VCaP (cell line): ENCODE data around the gene MRPS14.
A peak's percentile ranks its signal among the peaks of the same experiment; 100 is the strongest.

Source experiments
- H3K27ac ChIP-seq: fragments of 450-650 bp; 2 replicates; pipeline ENCODE4 v1.5.1; 2017
- TF ChIP-seq, protein P1 (sequence below): fragments of 450-650 bp; conservative IDR thresholded peaks from 2 replicates; pipeline ENCODE4 v1.5.1; 2017; ENCODE audit warnings: mild to moderate bottlenecking, moderate library complexity

Gene MRPS14

DNA sequence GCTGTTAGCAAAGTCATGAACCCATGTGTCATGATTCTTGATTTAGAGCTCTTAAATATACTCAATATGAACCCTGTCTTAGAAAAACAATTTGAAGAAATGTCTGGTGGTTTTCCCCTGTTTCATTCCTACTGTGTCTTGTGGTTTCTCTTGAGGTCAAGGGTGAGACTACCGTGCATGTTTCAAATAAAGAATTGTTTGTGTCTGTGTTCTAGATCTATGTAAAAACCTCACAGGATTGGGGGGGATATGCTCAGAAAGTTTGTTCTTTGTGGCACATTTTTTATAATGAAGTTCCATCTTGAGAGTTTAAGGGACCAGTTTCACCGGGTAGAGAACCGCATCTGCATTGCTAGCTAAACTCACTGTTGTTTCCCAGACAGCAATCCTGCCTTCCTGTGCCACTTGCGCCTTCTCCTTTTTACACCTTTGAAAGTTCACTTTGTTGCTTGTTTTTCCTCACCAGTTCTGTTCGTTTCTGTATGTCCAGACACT lies 54.4 kb downstream of the MRPS14 start:
- H3K27ac ChIP-seq: no peak overlapping the region
- TF ChIP-seq, protein P1, sequence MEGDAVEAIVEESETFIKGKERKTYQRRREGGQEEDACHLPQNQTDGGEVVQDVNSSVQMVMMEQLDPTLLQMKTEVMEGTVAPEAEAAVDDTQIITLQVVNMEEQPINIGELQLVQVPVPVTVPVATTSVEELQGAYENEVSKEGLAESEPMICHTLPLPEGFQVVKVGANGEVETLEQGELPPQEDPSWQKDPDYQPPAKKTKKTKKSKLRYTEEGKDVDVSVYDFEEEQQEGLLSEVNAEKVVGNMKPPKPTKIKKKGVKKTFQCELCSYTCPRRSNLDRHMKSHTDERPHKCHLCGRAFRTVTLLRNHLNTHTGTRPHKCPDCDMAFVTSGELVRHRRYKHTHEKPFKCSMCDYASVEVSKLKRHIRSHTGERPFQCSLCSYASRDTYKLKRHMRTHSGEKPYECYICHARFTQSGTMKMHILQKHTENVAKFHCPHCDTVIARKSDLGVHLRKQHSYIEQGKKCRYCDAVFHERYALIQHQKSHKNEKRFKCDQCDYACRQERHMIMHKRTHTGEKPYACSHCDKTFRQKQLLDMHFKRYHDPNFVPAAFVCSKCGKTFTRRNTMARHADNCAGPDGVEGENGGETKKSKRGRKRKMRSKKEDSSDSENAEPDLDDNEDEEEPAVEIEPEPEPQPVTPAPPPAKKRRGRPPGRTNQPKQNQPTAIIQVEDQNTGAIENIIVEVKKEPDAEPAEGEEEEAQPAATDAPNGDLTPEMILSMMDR: no peak

DNA sequence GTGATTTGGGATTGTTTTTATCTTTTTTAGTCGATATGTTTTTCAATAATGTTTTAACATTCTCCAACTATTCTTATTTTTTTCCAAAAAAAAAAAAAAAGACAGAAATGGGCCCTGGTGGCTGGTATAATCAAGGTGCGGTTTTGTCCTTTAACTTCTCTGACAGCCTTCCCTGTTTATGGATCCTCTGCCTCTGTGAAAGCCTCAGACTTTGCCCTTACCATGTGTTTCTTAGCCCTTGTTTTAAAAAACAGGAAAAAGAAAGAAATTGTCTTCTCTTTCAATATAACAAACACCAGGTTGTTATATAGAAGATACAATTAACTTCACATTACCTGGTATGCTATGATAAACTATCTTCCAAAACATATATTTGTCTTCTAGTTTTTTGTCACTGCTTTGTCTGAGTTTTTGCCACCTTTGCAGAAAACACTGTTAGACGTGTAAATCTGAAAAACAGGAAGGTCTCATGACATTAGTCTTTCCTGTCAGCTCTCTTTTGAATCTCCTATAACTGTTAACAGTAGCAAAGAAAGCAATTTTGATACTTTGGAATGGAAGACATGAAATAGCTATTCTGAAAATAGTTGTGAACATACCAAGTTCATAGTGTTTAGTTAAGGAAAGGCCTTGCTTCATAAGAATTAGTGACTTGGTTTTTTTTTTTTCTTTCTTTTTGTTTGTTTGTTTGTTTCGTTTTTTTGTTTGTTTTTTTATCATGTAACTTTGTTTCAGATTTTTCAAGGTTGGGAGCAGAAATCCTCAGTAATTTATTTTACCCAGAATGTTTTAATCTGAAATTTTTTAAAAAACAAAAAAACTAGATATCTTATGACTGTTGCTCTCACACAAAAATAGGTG lies 55.1 kb downstream of the MRPS14 start:
- H3K27ac ChIP-seq: no peak overlapping the region
- TF ChIP-seq, protein P1: no peak

DNA sequence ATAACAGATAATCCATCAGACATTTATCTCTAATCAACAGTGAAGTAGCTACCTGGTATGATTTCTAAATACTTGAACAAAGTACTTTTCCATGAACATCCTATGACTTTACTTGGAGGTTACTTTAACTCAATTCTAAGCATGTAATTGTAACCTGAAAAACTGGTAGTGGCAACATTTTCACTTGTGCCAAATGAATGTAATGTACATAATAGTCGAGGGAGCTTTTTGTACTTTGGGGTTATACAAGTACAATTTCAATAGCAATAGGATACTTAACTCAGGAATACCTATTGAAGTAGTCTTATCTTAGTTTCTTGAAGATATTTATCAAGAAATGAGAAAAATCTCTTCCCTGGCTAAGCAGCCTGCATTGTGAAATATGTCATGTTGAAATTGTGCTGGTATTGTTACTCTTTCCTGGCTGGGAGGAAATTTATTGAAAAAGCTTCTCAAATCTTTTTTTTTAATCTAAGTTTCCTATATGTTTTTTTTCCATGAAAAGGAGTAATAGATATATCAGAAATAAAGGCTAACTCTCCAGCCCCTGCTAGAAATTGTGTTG lies 57.1 kb downstream of the MRPS14 start:
- TF ChIP-seq, protein P1: no peak
- H3K27ac ChIP-seq: peak overlapping the region; percentile 54

DNA sequence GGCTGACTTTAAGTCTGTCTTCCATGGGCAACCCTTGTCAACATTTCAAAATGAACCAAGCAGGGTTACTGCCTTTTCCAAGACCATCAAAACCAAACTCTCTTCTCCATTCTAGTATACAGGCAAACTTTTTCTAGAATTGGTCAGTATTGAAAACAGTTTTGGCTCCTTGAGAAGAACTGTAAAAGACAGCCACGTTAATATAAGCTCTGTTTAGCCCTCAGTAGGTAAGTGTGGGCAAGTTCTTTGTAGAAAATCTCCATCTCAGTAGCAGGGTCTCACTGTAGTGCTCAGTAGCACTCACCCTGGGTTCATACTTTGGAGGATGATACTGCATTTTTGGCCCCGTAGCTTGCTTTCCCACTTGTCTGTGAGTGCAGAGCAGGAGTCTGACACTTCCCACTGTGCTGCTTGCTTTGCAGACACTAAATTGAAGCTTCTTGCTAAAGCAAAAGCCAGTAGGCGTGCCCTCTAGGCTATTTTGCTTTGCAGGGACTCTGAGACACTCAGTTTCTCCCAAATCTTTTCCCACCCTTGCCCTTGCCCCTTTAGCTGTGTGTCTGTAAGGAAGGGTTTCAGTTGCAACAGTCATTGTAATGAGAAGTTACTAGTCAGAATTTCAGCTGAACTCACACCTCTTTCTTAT lies 57.7 kb downstream of the MRPS14 start:
- peak overlapping the region; percentile 54 for H3K27ac ChIP-seq
- TF ChIP-seq, protein P1: no peak

DNA sequence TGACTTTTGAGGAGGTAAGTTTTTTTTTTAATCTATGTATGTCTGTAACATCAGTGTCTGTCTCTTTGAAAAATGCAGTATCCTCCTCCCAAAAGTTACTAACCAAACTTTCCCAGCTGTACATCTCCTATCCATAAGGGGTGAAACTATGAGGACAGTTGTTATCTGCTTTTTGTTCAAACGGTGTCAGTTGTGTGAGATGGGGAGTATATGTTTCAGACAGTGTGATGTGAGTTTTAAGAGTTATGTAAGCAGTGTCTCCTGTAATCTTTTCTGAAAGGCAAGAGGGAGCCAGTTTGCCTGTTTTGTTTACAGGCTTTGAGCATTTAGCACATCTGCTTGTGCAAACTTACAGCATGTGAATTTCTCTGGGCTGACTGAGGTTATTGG lies 58.3 kb downstream of the MRPS14 start:
- TF ChIP-seq, protein P1: no peak
- peak overlapping the region; percentile 54 for H3K27ac ChIP-seq

DNA sequence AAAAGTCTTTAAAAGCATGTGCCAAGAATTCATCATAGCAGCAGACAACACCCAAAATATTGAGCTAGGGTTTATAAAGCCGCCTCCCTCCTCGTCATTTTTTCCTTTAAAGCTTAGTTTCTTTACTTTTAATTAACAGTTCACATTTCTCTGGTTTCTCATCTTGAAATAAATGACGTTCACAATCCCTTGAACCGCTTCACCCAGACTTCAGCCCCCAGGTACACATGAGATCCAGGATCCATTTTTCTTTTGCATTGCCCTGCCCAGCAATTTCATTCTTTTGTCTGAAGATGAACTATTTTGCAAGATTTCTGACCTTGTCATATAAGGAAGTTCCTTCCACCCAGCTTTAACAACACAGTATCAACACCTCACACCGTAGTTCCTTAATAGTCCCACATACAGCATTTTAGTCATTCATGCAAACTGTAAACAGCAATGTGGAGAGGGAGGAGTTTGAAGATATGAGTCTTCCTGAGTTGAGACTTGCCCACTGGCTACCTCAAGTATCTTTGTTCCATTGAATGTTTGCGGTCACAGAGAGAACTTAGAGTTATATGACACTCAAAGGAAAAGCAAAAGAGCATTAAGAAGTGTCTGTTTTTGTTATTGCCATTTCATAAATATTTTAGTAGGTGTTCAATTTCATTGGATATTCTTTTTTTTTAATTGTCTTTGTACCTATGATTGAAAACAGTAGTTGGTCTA lies 58.8 kb downstream of the MRPS14 start:
- TF ChIP-seq, protein P1: no peak
- H3K27ac ChIP-seq: 0 out of 2 replicates have a peak overlapping the region, but pooled peaks have one; percentile 2
